SU-DHL-6 (cell line): Measurements from ENCODE around the gene SLC27A1.

Experiments used
- EZH2phosphoT487 ChIP-seq: fragments of 200-600 bp; sonication (generic), shearing (Covaris generic); conservative IDR thresholded peaks from 2 replicates; pipeline ENCODE4 v1.6.1; 2018; ENCODE audit warnings: mild to moderate bottlenecking, antibody characterized with exemption, low read length, moderate library complexity, mixed read lengths
- TF ChIP-seq, protein P1 (sequence below): fragments of 200-600 bp; sonication (generic); IDR thresholded peaks from one replicate; pipeline ENCODE4 v1.5.1; 2017; ENCODE audit warnings: antibody characterized with exemption, mild to moderate bottlenecking, low read length, moderate library complexity; ENCODE audit not compliant: insufficient read depth, poor library complexity, severe bottlenecking

DNA sequence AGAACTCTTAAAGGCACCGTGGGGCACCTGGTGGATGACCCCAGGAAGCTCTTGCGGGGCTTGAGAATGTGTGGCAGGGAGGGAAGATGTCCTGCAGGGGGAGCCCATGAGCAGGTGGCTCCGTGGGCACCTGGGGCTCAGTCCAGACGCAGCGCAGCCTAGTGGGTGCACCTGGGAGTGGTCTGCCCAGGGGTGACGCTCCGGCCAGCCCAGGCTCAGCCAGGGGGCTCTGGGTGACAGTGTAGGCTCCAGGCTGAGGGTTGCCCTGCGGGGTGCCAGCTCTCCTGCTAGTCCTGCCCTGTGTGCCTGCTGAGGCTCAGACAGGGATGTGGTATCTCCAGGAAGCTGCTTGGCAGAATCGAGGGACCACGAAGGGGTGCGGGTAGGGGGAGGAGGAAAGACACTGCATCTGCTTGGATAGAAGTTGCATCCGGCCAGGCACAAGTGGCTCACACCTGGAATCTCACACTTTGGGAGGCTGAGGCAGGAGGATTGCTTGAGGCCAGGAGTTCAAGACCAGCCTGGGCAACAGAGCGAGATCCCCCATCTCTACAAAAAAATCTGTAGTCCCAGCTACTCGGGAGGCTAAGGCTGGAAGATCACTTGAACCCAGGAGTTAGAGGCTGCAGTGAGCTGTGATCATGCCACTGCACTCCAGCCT lies 26.1 kb downstream of the SLC27A1 start:
- TF ChIP-seq, protein P1, sequence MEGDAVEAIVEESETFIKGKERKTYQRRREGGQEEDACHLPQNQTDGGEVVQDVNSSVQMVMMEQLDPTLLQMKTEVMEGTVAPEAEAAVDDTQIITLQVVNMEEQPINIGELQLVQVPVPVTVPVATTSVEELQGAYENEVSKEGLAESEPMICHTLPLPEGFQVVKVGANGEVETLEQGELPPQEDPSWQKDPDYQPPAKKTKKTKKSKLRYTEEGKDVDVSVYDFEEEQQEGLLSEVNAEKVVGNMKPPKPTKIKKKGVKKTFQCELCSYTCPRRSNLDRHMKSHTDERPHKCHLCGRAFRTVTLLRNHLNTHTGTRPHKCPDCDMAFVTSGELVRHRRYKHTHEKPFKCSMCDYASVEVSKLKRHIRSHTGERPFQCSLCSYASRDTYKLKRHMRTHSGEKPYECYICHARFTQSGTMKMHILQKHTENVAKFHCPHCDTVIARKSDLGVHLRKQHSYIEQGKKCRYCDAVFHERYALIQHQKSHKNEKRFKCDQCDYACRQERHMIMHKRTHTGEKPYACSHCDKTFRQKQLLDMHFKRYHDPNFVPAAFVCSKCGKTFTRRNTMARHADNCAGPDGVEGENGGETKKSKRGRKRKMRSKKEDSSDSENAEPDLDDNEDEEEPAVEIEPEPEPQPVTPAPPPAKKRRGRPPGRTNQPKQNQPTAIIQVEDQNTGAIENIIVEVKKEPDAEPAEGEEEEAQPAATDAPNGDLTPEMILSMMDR = peak; percentile 98
- TF ChIP-seq EZH2phosphoT487 = no peak
